Endodermal cell (in vitro differentiated cells): ENCODE measurements around the gene ANKZF1. TPM values are rescaled to one million over a fixed set of nuclear protein-coding genes. Genes with fewer than 3 reads are reported as not detected.

Source experiments
- DNase-seq: peaks from one replicate; pipeline ENCODE4 v3.0.0-alpha.2; 2017
- H3K27ac ChIP-seq: 2 replicates; pipeline ENCODE4 v1.5.1; 2013; ENCODE audit warnings: mild to moderate bottlenecking, low read depth, low read length, moderate library complexity
- H3K27me3 ChIP-seq: 2 replicates; pipeline ENCODE4 v1.6.1; 2013; ENCODE audit warnings: mild to moderate bottlenecking, low read length, moderate library complexity; ENCODE audit not compliant: insufficient read depth, control insufficient read depth, poor library complexity, severe bottlenecking
- H3K36me3 ChIP-seq: 2 replicates; pipeline ENCODE4 v1.7.0; 2013; ENCODE audit warnings: mild to moderate bottlenecking, low read length, moderate library complexity; ENCODE audit not compliant: control insufficient read depth, insufficient read depth
- H3K4me1 ChIP-seq: one replicate; pipeline ENCODE4 v1.7.0; 2013; ENCODE audit warnings: low read length; ENCODE audit not compliant: control insufficient read depth, insufficient read depth
- H3K4me3 ChIP-seq: 2 replicates; pipeline ENCODE4 v1.5.1; 2013; ENCODE audit warnings: mild to moderate bottlenecking, low read length, moderate library complexity
- H3K9ac ChIP-seq: 2 replicates; pipeline ENCODE4 v1.6.1; 2013; ENCODE audit warnings: mild to moderate bottlenecking, low read length, moderate library complexity; ENCODE audit not compliant: poor library complexity, severe bottlenecking; ENCODE audit errors: extremely low read depth
- H3K9me3 ChIP-seq: 2 replicates; pipeline ENCODE4 v1.6.1; 2013; ENCODE audit warnings: mild to moderate bottlenecking, low read length, moderate library complexity; ENCODE audit not compliant: control insufficient read depth
- H3K27ac Mint-ChIP-seq: 2 replicates; pipeline ENCODE4 v1.8.0; 2020; ENCODE audit warnings: mixed read lengths
- H3K27me3 Mint-ChIP-seq: 2 replicates; pipeline ENCODE4 v1.8.0; 2021; ENCODE audit warnings: mild to moderate bottlenecking, mixed read lengths; ENCODE audit not compliant: insufficient read depth
- H3K36me3 Mint-ChIP-seq: 2 replicates; pipeline ENCODE4 v1.8.0; 2020; ENCODE audit warnings: low read depth, mixed read lengths
- H3K4me1 Mint-ChIP-seq: 2 replicates; pipeline ENCODE4 v1.8.0; 2020; ENCODE audit warnings: mixed read lengths
- H3K4me3 Mint-ChIP-seq: 2 replicates; pipeline ENCODE4 v1.8.0; 2020; ENCODE audit warnings: mild to moderate bottlenecking, moderate library complexity, mixed read lengths
- H3K9me3 Mint-ChIP-seq: 2 replicates; pipeline ENCODE4 v1.8.0; 2020; ENCODE audit warnings: mild to moderate bottlenecking, mixed read lengths
- CTCF ChIP-seq: fragments of 200-600 bp; sonication (generic); conservative IDR thresholded peaks from 2 replicates; pipeline ENCODE4 v1.5.0; 2021; ENCODE audit warnings: antibody characterized with exemption, mild to moderate bottlenecking
- WGBS, 2 experiments: methylation state at CpG; one replicate each; pipeline versions ENCODE4 v1.1.5 to v1.1.7; 2013; ENCODE audit warnings: missing lambda C conversion rate in 2 of 2, mixed read lengths in 1 of 2; ENCODE audit not compliant: insufficient coverage in 1 of 2, insufficient read length in 1 of 2; 5-methylcytosine and 5-hydroxymethylcytosine counted together
- total RNA-seq, 2 donors: library from RNA; stranded (reverse); fragmentation: NEBNext Ultra II Directional in 1 of 2; extraction: Animal tissue kit (Norgen Biotek cat#: 25700) in 1 of 2; gene quantifications; 2 replicates in 1 of 2; 3 replicates in 1 of 2; pipeline ENCODE4 v1.2.1, GENCODE V29; 2021

Gene ANKZF1
- total RNA-seq, 2 donors from 2014 or later, result 50.9 to 56.3 TPM

GRCh38 chr2:219206328-219207133 lies 23.1 kb upstream of the ANKZF1 start, which contains the start of gene ZFAND2B:
Gene ZFAND2B, plus strand, starts transcription at chr2:219206782. Its CDS starts 206 bp downstream, at chr2:219206988.
- WGBS, 2 experiments, result 0 to 9% methylated on average over 8 to 75 of the region's 76 CpGs
- TF ChIP-seq CTCF, result peak; percentile 41
- Histone ChIP-seq H3K9me3 (no peaks in the 10 kb centered on the region), H3K27me3 (no peaks in the 10 kb centered on the region), H3K27ac (peak within 1 kb of the TSS; percentile 89), H3K4me1 (no peaks in the 10 kb centered on the region), H3K4me3 (peak within 1 kb of the TSS; percentile 90), H3K36me3 (peaks cover 28% of the 10 kb centered on the region), H3K9ac (peak within 1 kb of the TSS; percentile 60)
- Mint-ChIP-seq H3K27ac (peak within 1 kb of the TSS; percentile 95), H3K27me3 (peaks cover 9% of the 10 kb centered on the region), H3K9me3 (peaks cover 4% of the 10 kb centered on the region), H3K4me1 (peaks cover 6% of the 10 kb centered on the region), H3K36me3 (peaks cover 22% of the 10 kb centered on the region), H3K4me3 (peak within 1 kb of the TSS; percentile 68)
- peak; percentile 98 for DNase-seq

GRCh38 chr2:219207134-219207883 lies 22.3 kb upstream of the ANKZF1 start:
- TF ChIP-seq CTCF, result no peak
- no peak for DNase-seq
- H3K27ac ChIP-seq, result no peak overlapping the region
- WGBS, 2 experiments, result 32 to 41% methylated on average over 15 to 22 of the region's 22 CpGs
- H3K36me3 ChIP-seq, result peaks cover 33% of the 10 kb centered on the region
- Mint-ChIP-seq H3K9me3 (peaks cover 4% of the 10 kb centered on the region), H3K27ac (peak overlapping the region; percentile 64), H3K4me3 (peak overlapping the region; percentile 68), H3K36me3 (peaks cover 29% of the 10 kb centered on the region), H3K4me1 (peaks cover 6% of the 10 kb centered on the region), H3K27me3 (peaks cover 9% of the 10 kb centered on the region)
- no peaks in the 10 kb centered on the region for H3K9me3 ChIP-seq
- H3K9ac ChIP-seq, result peak overlapping the region; percentile 7
- H3K4me3 ChIP-seq, result peak overlapping the region; percentile 77
- no peaks in the 10 kb centered on the region for H3K27me3 ChIP-seq
- no peaks in the 10 kb centered on the region for H3K4me1 ChIP-seq

DNA sequence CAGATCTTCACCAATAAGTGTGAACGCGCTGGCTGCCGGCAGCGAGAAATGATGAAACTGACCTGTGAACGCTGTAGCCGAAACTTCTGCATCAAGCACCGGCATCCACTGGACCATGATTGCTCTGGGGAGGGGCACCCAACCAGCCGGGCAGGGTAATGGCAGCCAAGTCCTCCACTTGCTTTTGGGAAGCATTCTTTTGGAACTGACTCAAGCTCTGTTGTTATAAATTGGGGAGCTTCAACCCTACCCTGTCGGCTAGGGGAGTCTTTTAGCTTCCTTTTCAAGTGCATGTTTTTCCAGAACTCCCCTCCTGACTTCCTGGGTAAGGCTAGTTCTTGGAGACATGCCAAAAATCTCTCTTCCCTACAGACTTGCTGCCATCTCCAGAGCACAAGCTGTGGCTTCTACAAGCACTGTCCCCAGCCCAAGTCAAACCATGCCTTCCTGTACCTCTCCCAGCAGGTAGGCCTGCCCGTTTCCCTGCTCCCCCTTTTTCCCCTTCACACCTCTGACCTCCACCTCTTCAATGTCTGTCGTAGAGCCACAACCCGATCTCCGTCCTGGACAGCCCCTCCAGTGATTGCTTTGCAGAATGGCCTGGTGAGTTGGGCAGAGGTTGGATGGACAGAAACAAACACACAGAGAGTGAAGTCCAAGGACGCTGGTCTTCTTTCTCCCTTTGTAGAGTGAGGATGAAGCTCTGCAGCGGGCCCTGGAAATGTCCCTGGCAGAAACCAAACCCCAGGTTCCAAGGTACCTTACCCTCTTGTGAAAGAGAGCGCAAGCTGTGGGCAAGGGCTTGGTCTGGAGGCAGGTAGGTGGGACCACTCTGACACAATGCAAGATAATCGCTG lies 21.5 kb upstream of the ANKZF1 start:
- H3K9me3 Mint-ChIP-seq, result peaks cover 4% of the 10 kb centered on the region
- 94 to 97% methylated on average over 10 to 17 of the region's 17 CpGs for WGBS, 2 experiments
- peaks cover 33% of the 10 kb centered on the region for H3K36me3 Mint-ChIP-seq
- Histone ChIP-seq H3K4me1 (no peaks in the 10 kb centered on the region), H3K36me3 (peaks cover 40% of the 10 kb centered on the region), H3K4me3 (peak overlapping the region; percentile 77), H3K27ac (no peak overlapping the region), H3K9me3 (no peaks in the 10 kb centered on the region), H3K9ac (no peak overlapping the region), H3K27me3 (no peaks in the 10 kb centered on the region)
- TF ChIP-seq CTCF, result no peak
- DNase-seq, result no peak
- peaks cover 6% of the 10 kb centered on the region for H3K4me1 Mint-ChIP-seq
- H3K27me3 Mint-ChIP-seq, result peaks cover 8% of the 10 kb centered on the region
- no peak overlapping the region for H3K27ac Mint-ChIP-seq
- peak overlapping the region; percentile 68 for H3K4me3 Mint-ChIP-seq
